Heart left ventricle (tissue), 16 donors: ENCODE data around the gene MPO. TPM values are rescaled to one million over a fixed set of nuclear protein-coding genes. Genes with fewer than 3 reads are reported as not detected.

ENCODE experiments used
- ATAC-seq, 4 donors: fragments of 200-7000 bp; cut with Tn5 transposase; one replicate each; pipeline ENCODE4 v1.9.1; 2020 to 2022; ENCODE audit warnings: moderate library complexity in 4 of 4, mild to moderate bottlenecking in 3 of 4, moderate number of reproducible peaks in 1 of 4
- DNase-seq, 5 donors: peaks; one replicate each; pipeline ENCODE4 v3.0.0-alpha.2; 2020
- H3K27ac ChIP-seq, 12 donors: fragments of 200-600 bp; sonication (generic) in 4 of 12; one replicate each; pipeline versions ENCODE4 v1.5.0 to v1.8.0; 2016 to 2022; ENCODE audit warnings: mild to moderate bottlenecking in 2 of 12
- H3K27me3 ChIP-seq, 9 donors: fragments of 200-600 bp; sonication (generic) in 2 of 9; one replicate each; pipeline versions ENCODE4 v1.5.1 to v1.8.0; 2016 to 2022; ENCODE audit warnings: mild to moderate bottlenecking in 3 of 9
- H3K36me3 ChIP-seq, 9 donors: fragments of 200-600 bp; sonication (generic) in 2 of 9; one replicate each; pipeline versions ENCODE4 v1.5.0 to v1.8.0; 2018 to 2022; ENCODE audit warnings: mild to moderate bottlenecking in 2 of 9
- H3K4me1 ChIP-seq, 12 donors: fragments of 200-600 bp; sonication (generic) in 4 of 12; one replicate each; pipeline versions ENCODE4 v1.5.0 to v1.8.0; 2016 to 2022; ENCODE audit warnings: mild to moderate bottlenecking in 3 of 12
- H3K4me3 ChIP-seq, 12 donors: fragments of 200-600 bp; sonication (generic) in 4 of 12; one replicate each; pipeline versions ENCODE4 v1.5.0 to v1.8.0; 2017 to 2022; ENCODE audit warnings: mild to moderate bottlenecking in 9 of 12, moderate library complexity in 4 of 12
- H3K9me3 ChIP-seq, 12 donors: fragments of 200-600 bp; sonication (generic) in 4 of 12; one replicate each; pipeline versions ENCODE4 v1.5.0 to v1.8.0; 2016 to 2022; ENCODE audit warnings: mild to moderate bottlenecking in 1 of 12
- CTCF ChIP-seq, 12 donors: fragments of 200-600 bp; sonication (generic) in 4 of 12; IDR thresholded peaks; one replicate each; pipeline versions ENCODE4 v1.5.0 to v1.8.0; 2018 to 2022; ENCODE audit warnings: antibody characterized with exemption in 12 of 12, mild to moderate bottlenecking in 5 of 12
- POLR2A ChIP-seq, 2 donors: fragments of 450-650 bp; IDR thresholded peaks; one replicate each; pipeline ENCODE4 v1.6.1; 2017; ENCODE audit warnings: antibody characterized with exemption in 2 of 2, mild to moderate bottlenecking in 2 of 2, moderate library complexity in 2 of 2
- WGBS, 4 donors: extraction: QIAGEN DNeasy Blood & Tissue Kit in 2 of 4; methylation state at CpG; one replicate each; pipeline versions ENCODE4 v1.1.5 to v1.1.7; 2013 to 2018; 5-methylcytosine and 5-hydroxymethylcytosine counted together
- intact Hi-C, 10 donors: fragments of 100-400 bp; cut with DNase I; formaldehyde crosslinking; loops; one replicate each; pipeline versions ENCODE4 v1.11.1 to v1.14.2; 2022
- polyA plus RNA-seq, 2 donors: library from polyadenylated mRNA; stranded (reverse); fragments of 200-250 nt; gene quantifications; one replicate each; pipeline ENCODE4 v1.2.3, GENCODE V29; 2013
- total RNA-seq, 9 donors: library from RNA; depleted of rRNA in 2 of 9; stranded (reverse); fragments of >200 nt in 2 of 9; fragmentation: NEBNext Ultra II Directional in 3 of 9; extraction: Animal tissue kit (Norgen Biotek cat#: 25700) in 3 of 9; gene quantifications; one replicate each; pipeline versions ENCODE4 v1.1.0 to v1.2.4, GENCODE V29; 2016 to 2023
- donor health status: ischemic (EF 13 %, LVEDD 7.1; RV severe dilation, severe dysfunction).
- donor health status: healthy with polysubstance abuse.
- donor health status: DM: no; HTN: yes; CAD: no.
- donor health status: DM: no; HTN: no; CAD: no.
- donor health status: ischemic (EF 25% LVEDD 6.9; RV normal size, moderate dysfunction).
- donor health status: ischemic (EF 25% LVEDD 5.7; RV mildly dilated, moderate dysfunction).
- donor health status: healthy.
- donor health status: DM: yes; HTN: yes; CAD: no.
- donor health status: ischemic (EF 35%, LVEDD 5.7; RV mildly dilated, moderate dysfunction).
- donor health status: nonischemic (EF 11% LVEDD 7.7; RV severe dilation, severe dysfunction).
- donor health status: DM: yes; HTN: yes; CAD: no.
- donor health status: PGD.
- donor health status: ischemic (EF 29% LVEDD 5.4; RV normal size, mild dysfunction).
- donor health status: nonischemic (EF 23%, LVEDD 6.1; RV moderate dilation, normal function).

The MPO gene
- total and polyA plus RNA-seq, 11 donors: 0.11 to 2.8 (median 0.31) TPM; not detected in 4

DNA sequence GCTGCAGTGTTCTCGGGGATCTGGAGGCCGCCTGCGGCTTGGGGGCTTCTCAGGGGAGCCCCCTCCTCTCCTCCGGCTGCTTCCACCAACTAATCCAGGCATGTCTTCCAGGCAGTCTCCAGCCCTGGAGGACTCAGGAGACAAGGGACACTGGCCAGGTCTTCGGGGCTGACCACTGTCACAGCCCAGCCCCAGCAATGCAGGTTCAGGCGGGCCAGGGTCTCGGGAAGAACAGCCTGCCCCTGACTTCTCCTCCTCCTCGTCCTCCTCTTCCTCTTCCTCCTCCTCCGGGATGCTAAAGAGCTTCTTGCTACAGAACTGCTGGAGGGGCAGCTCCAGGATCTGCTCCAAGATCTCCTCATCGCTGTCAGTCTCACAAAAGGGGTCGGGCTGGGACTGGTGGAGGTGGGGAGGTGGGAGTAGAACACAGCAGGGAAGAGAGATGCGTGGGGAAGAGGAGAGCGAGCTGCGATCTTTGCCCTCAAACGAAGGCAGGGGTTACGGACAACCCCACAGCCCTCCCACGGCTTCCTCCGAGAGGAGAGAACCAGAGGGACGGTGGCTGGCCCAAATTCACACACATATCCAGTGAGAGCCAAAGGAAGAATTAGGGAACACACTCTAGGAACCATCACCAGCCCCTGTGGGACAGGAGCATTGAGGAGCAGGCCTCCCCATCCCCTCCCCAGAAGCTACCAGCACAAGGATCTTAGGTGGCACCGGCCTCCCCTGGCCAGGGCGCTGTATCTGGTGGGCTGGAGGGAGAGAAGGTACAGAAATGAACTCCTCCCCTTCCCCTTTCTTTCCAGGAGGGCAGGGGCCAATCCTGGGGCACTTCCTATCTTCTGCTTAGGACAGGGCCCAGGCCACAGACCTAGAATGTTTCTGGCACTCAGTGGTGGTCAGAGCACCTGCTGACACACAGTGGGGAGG is 28.5 kb upstream of the MPO start:
- no peak for TF ChIP-seq CTCF (IDR thresholded peaks at IDR 0.05)
- no peak for TF ChIP-seq POLR2A (IDR thresholded peaks at IDR 0.05)
- Histone ChIP-seq H3K4me3 (no peak overlapping the region), H3K27ac (no peak overlapping the region), H3K9me3 (no peaks in the 10 kb centered on the region), H3K36me3 (no peaks in the 10 kb centered on the region), H3K27me3 (no peaks in the 10 kb centered on the region), H3K4me1 (peaks cover 0 to 4% (median 0%) of the 10 kb centered on the region in 12 donors)
- intact Hi-C loops: loop anchor here in 3 of 10 donors (5.0 to 10.0 kb wide), 2 partner anchors 136 to 138 kb away; no protein-coding TSS in a partner anchor
- ATAC-seq: no peak
- DNase-seq: no peak
- WGBS, 4 donors: 66 to 80% (median 69%) methylated on average over 21 of the region's 21 CpGs

- Histone ChIP-seq H3K4me3 (no peak overlapping the region), H3K27ac (no peak overlapping the region), H3K27me3 (peaks cover 0 to 3% (median 0%) of the 10 kb centered on the region in 9 donors), H3K4me1 (peaks cover 0 to 4% (median 0%) of the 10 kb centered on the region in 12 donors), H3K36me3 (no peaks in the 10 kb centered on the region), H3K9me3 (no peaks in the 10 kb centered on the region)
- intact Hi-C loops: loop anchor here in 3 of 10 donors (5.0 to 10.0 kb wide), 2 partner anchors 136 to 139 kb away; no protein-coding TSS in a partner anchor
- DNase-seq (no peak), ATAC-seq (no peak)
- TF ChIP-seq POLR2A (IDR thresholded peaks at IDR 0.05): no peak
- peak in 7 of 12 donors; percentile 8 to 30 (median 17) for TF ChIP-seq CTCF (IDR thresholded peaks at IDR 0.05)
- WGBS, 4 donors: 65 to 76% (median 73%) methylated on average over 28 to 32 of the region's 32 CpGs
Observed at GRCh38 chr17:58308173-58308984, 27.6 kb upstream of the MPO start.

- H3K36me3 ChIP-seq: no peaks in the 10 kb centered on the region
- ATAC-seq (no peak), DNase-seq (no peak)
- H3K27ac ChIP-seq: no peak overlapping the region
- TF ChIP-seq CTCF (IDR thresholded peaks at IDR 0.05): no peak
- TF ChIP-seq POLR2A (IDR thresholded peaks at IDR 0.05): no peak
- H3K4me1 ChIP-seq: peaks cover 0 to 4% (median 0%) of the 10 kb centered on the region in 12 donors
- intact Hi-C loops: loop anchor here in 3 of 10 donors (5.0 to 10.0 kb wide), 2 partner anchors 137 to 140 kb away; no protein-coding TSS in a partner anchor
- H3K27me3 ChIP-seq: peaks cover 0 to 4% (median 0%) of the 10 kb centered on the region in 9 donors
- WGBS, 4 donors: 82 to 85% (median 83%) methylated on average over 17 to 20 of the region's 20 CpGs
- no peak overlapping the region for H3K4me3 ChIP-seq
- H3K9me3 ChIP-seq: no peaks in the 10 kb centered on the region
Observed at GRCh38 chr17:58307468-58308172, 26.9 kb upstream of the MPO start.
